Sigmoid colon (tissue), 7 donors: Measurements from ENCODE around the gene UNC5CL. TPM values are rescaled to one million over a fixed set of nuclear protein-coding genes. Genes with fewer than 3 reads are reported as not detected.
"Not testable (repeated sequence)": the region's sequence is repeated elsewhere in the genome, so short reads cannot be mapped to it uniquely, and the experiment has no call there.

ENCODE experiments used
- DNase-seq: peaks from one replicate; pipeline ENCODE4 v3.0.0-alpha.2; 2019
- H3K27ac ChIP-seq, 4 donors: fragments of 200-600 bp; sonication (generic); one replicate each; pipeline ENCODE4 v1.5.1; 2016 to 2019; ENCODE audit warnings: mild to moderate bottlenecking in 1 of 4
- H3K27me3 ChIP-seq, 3 donors: fragments of 200-600 bp; sonication (generic); one replicate each; pipeline ENCODE4 v1.5.1; 2019; ENCODE audit warnings: mild to moderate bottlenecking in 1 of 3
- H3K36me3 ChIP-seq, 4 donors: fragments of 200-600 bp; sonication (generic); one replicate each; pipeline ENCODE4 v1.5.1; 2016 to 2019
- H3K4me1 ChIP-seq, 4 donors: fragments of 200-600 bp; sonication (generic); one replicate each; pipeline ENCODE4 v1.5.1; 2017 to 2019
- H3K4me3 ChIP-seq, 4 donors: fragments of 200-600 bp; sonication (generic); one replicate each; pipeline ENCODE4 v1.5.1; 2017 to 2019; ENCODE audit warnings: mild to moderate bottlenecking in 2 of 4, moderate library complexity in 1 of 4
- H3K9me3 ChIP-seq, 4 donors: fragments of 200-600 bp in 3 of 4; sonication (generic) in 3 of 4; one replicate each; pipeline versions ENCODE4 v1.5.1 to v1.6.1; 2013 to 2019
- CTCF ChIP-seq, 4 experiments: fragments of 450-650 bp in 3 of 4; fragments of 200-600 bp in 1 of 4; IDR thresholded peaks; one replicate each; pipeline ENCODE4 v1.5.1; 2016 to 2019; ENCODE audit warnings: antibody characterized with exemption in 4 of 4, mild to moderate bottlenecking in 3 of 4, moderate library complexity in 2 of 4
- EP300 ChIP-seq, 4 donors: sonication (generic); formaldehyde crosslinking; IDR thresholded peaks; one replicate each; pipeline ENCODE4 v1.6.1; 2017; ENCODE audit warnings: antibody characterized with exemption in 4 of 4
- POLR2A ChIP-seq, 2 donors: fragments of 450-650 bp; IDR thresholded peaks; one replicate each; pipeline ENCODE4 v1.6.1; 2016; ENCODE audit warnings: antibody characterized with exemption in 2 of 2, mild to moderate bottlenecking in 2 of 2, moderate library complexity in 2 of 2
- POLR2AphosphoS5 ChIP-seq, 4 donors: sonication (generic); formaldehyde crosslinking; IDR thresholded peaks; one replicate each; pipeline ENCODE4 v1.6.1; 2017; ENCODE audit warnings: antibody characterized with exemption in 4 of 4
- WGBS, 2 donors: extraction: QIAGEN DNeasy Blood & Tissue Kit; methylation state at CpG; one replicate each; pipeline ENCODE4 v1.1.7; 2013; 5-methylcytosine and 5-hydroxymethylcytosine counted together
- intact Hi-C: fragments of 100-400 bp; cut with DNase I; formaldehyde crosslinking; loops from one replicate; pipeline ENCODE4 v1.15.1; 2023
- polyA plus RNA-seq, 3 donors: library from polyadenylated mRNA; stranded (reverse); fragments of 200-250 nt; gene quantifications; one replicate each; pipeline ENCODE4 v1.2.3, GENCODE V29; 2013
- total RNA-seq, 4 donors: library from RNA; depleted of rRNA; stranded (reverse); fragments of >200 nt; gene quantifications; one replicate each; pipeline ENCODE4 v1.1.0, GENCODE V29; 2016
- donor health status: healthy with polysubstance abuse.
- donor health status: Bipolar disorder and iron deficiency.
- donor health status: healthy.

The UNC5CL gene
- total and polyA plus RNA-seq, 7 donors = 0.36 to 6.0 (median 1.1) TPM

GRCh38 chr6:41013466-41014153 lies 25.4 kb downstream of the UNC5CL start:
- intact Hi-C loops = no loop called here
- H3K4me3 ChIP-seq = no peak overlapping the region
- 81 to 93% methylated on average over 5 of the region's 5 CpGs for WGBS, 2 donors
- H3K27me3 ChIP-seq = no peaks in the 10 kb centered on the region
- DNase-seq = no peak
- H3K36me3 ChIP-seq = no peaks in the 10 kb centered on the region
- no peaks in the 10 kb centered on the region for H3K4me1 ChIP-seq
- TF ChIP-seq EP300 (IDR thresholded peaks at IDR 0.05) (no peak), CTCF (IDR thresholded peaks at IDR 0.05) (no peak), POLR2AphosphoS5 (IDR thresholded peaks at IDR 0.05) (no peak), POLR2A (IDR thresholded peaks at IDR 0.05) (no peak)
- H3K9me3 ChIP-seq = peaks cover 0 to 4% (median 0%) of the 10 kb centered on the region in 4 donors
- H3K27ac ChIP-seq = no peak overlapping the region

GRCh38 chr6:41011673-41012072 lies 27.3 kb downstream of the UNC5CL start:
- no peaks in the 10 kb centered on the region for H3K27me3 ChIP-seq
- H3K36me3 ChIP-seq = no peaks in the 10 kb centered on the region
- H3K9me3 ChIP-seq = no peaks in the 10 kb centered on the region
- intact Hi-C loops = no loop called here
- WGBS, 2 donors = 79 to 89% methylated on average over 2 of the region's 2 CpGs
- no peak overlapping the region for H3K4me3 ChIP-seq
- TF ChIP-seq EP300 (IDR thresholded peaks at IDR 0.05) (no peak), CTCF (IDR thresholded peaks at IDR 0.05) (no peak), POLR2A (IDR thresholded peaks at IDR 0.05) (no peak), POLR2AphosphoS5 (IDR thresholded peaks at IDR 0.05) (no peak)
- no peak overlapping the region for H3K27ac ChIP-seq
- no peaks in the 10 kb centered on the region for H3K4me1 ChIP-seq
- no peak for DNase-seq

- WGBS, 2 donors = 98 to 100% methylated on average over 1 of the region's 1 CpG
- Histone ChIP-seq H3K4me1 (no peaks in the 10 kb centered on the region), H3K27ac (no peak overlapping the region), H3K9me3 (no peaks in the 10 kb centered on the region), H3K36me3 (no peaks in the 10 kb centered on the region), H3K4me3 (no peak overlapping the region), H3K27me3 (no peaks in the 10 kb centered on the region)
- intact Hi-C loops = loop anchor here (5.0 kb wide), 1 partner anchor 58 kb away; no protein-coding TSS in a partner anchor
- no peak for DNase-seq
- TF ChIP-seq POLR2A (IDR thresholded peaks at IDR 0.05) = no peak
These were observed 29.4 kb downstream of the UNC5CL start for GRCh38 chr6:41009669-41010068.

- WGBS, 2 donors = 91 to 95% methylated on average over 3 of the region's 3 CpGs
- intact Hi-C loops = loop anchor here (5.0 kb wide), 1 partner anchor 59 kb away; no protein-coding TSS in a partner anchor
- Histone ChIP-seq H3K4me1 (no peaks in the 10 kb centered on the region), H3K36me3 (no peaks in the 10 kb centered on the region), H3K27me3 (no peaks in the 10 kb centered on the region), H3K27ac (no peak overlapping the region), H3K4me3 (no peak overlapping the region), H3K9me3 (no peaks in the 10 kb centered on the region)
- no peak for DNase-seq
- TF ChIP-seq POLR2A (IDR thresholded peaks at IDR 0.05) = no peak
- TF ChIP-seq CTCF (IDR thresholded peaks at IDR 0.05) = no peak
- TF ChIP-seq EP300 (IDR thresholded peaks at IDR 0.05) = no peak
- TF ChIP-seq POLR2AphosphoS5 (IDR thresholded peaks at IDR 0.05) = no peak
These were observed 31.0 kb downstream of the UNC5CL start for GRCh38 chr6:41008011-41008410.

GRCh38 chr6:41006980-41007379 lies 32.0 kb downstream of the UNC5CL start:
- not testable (repeated sequence) for H3K27me3 ChIP-seq, H3K9me3 ChIP-seq, H3K4me1 ChIP-seq, H3K36me3 ChIP-seq, H3K4me3 ChIP-seq, DNase-seq, H3K27ac ChIP-seq
- intact Hi-C loops = loop anchor here (5.0 kb wide), 1 partner anchor 60 kb away; no protein-coding TSS in a partner anchor
- WGBS, 2 donors = 93 to 95% methylated on average over 4 of the region's 4 CpGs

GRCh38 chr6:41006217-41006616 lies 32.8 kb downstream of the UNC5CL start:
- intact Hi-C loops = loop anchor here (5.0 kb wide), 1 partner anchor 61 kb away; no protein-coding TSS in a partner anchor
- 2 to 9% methylated on average over 7 of the region's 7 CpGs for WGBS, 2 donors
- not testable (repeated sequence) for H3K36me3 ChIP-seq, H3K27ac ChIP-seq, H3K4me3 ChIP-seq, H3K9me3 ChIP-seq, H3K4me1 ChIP-seq, H3K27me3 ChIP-seq
- DNase-seq = peak; percentile 66
- peak; percentile 34 to 49 (median 42) for TF ChIP-seq CTCF (IDR thresholded peaks at IDR 0.05)
